Keratinocyte (primary cell): ENCODE data around the gene ZNF74.

ENCODE experiments used
- CTCF ChIP-seq, 3 experiments: IDR thresholded peaks in 1 of 3; conservative IDR thresholded peaks in 1 of 3; optimal IDR thresholded peaks in 1 of 3; 2 replicates in 2 of 3; 3 replicates in 1 of 3; pipeline versions ENCODE3 to v1.5.1; 2011; ENCODE audit warnings: low read length in 3 of 3, mild to moderate bottlenecking in 3 of 3, moderate library complexity in 2 of 3, control low read depth in 1 of 3, inconsistent platforms in 1 of 3; ENCODE audit not compliant: insufficient read depth in 2 of 3; ENCODE audit errors: extremely low read depth in 1 of 3
- EZH2 ChIP-seq: IDR thresholded peaks from one replicate; pipeline ENCODE4 v1.6.1; 2012; ENCODE audit warnings: inconsistent platforms, mild to moderate bottlenecking, low read length, moderate library complexity

GRCh38 chr22:20420157-20420842 is 26.3 kb downstream of the ZNF74 start:
- no peak for TF ChIP-seq CTCF (optimal IDR thresholded peaks at IDR 0.05 in 1 of 3, IDR thresholded peaks at IDR 0.05 in 1 of 3, conservative IDR thresholded peaks at IDR 0.05 in 1 of 3; ENCODE audit: extremely low read depth in 1 of 3, insufficient read depth in 2 of 3, low read length in 3 of 3)
- no peak for TF ChIP-seq EZH2
